GM21619 (cell line): ENCODE data around the gene C3.
"Not testable (repeated sequence)": the region's sequence is repeated elsewhere in the genome, so short reads cannot be mapped to it uniquely, and the experiment has no call there.

Experiments
- ATAC-seq: cut with Tn5 transposase; IDR thresholded peaks from one replicate; pipeline ENCODE4 v1.9.1; 2021; ENCODE audit not compliant: unreplicated experiment

The C3 gene

GRCh38 chr19:6693056-6693471, 27.4 kb downstream of the C3 start:
- no peak for ATAC-seq

GRCh38 chr19:6692027-6692426, 28.4 kb downstream of the C3 start:
- ATAC-seq: no peak

- no peak for ATAC-seq
Measured at GRCh38 chr19:6691342-6691741, 29.1 kb downstream of the C3 start.

- ATAC-seq: no peak
Measured at GRCh38 chr19:6690160-6690885, 30.1 kb downstream of the C3 start.

GRCh38 chr19:6687114-6687513, 33.3 kb downstream of the C3 start:
- ATAC-seq: no peak

- ATAC-seq: no peak
Measured at GRCh38 chr19:6686628-6686975, 33.8 kb downstream of the C3 start.

- ATAC-seq: no peak
Measured at GRCh38 chr19:6685962-6686627, 34.4 kb downstream of the C3 start.

- ATAC-seq: no peak
Measured at GRCh38 chr19:6685482-6685881, 35.0 kb downstream of the C3 start.

GRCh38 chr19:6683971-6684370, 36.5 kb downstream of the C3 start:
- no peak for ATAC-seq

- no peak for ATAC-seq
Measured at GRCh38 chr19:6682607-6683128, 37.8 kb downstream of the C3 start.

- no peak for ATAC-seq
Measured at GRCh38 chr19:6680141-6680540, 40.3 kb downstream of the C3 start.

GRCh38 chr19:6679139-6679538, 41.3 kb downstream of the C3 start:
- ATAC-seq: no peak

GRCh38 chr19:6678690-6679109, 41.8 kb downstream of the C3 start:
- ATAC-seq: no peak

GRCh38 chr19:6677883-6678689, 42.4 kb downstream of the C3 start:
- no peak for ATAC-seq

GRCh38 chr19:6677495-6677882, 43.0 kb downstream of the C3 start:
- no peak for ATAC-seq

GRCh38 chr19:6676288-6676687, 44.2 kb downstream of the C3 start:
- ATAC-seq: no peak

GRCh38 chr19:6674868-6675305, 45.6 kb downstream of the C3 start:
- peak; percentile 64 for ATAC-seq

GRCh38 chr19:6674408-6674807, 46.0 kb downstream of the C3 start:
- ATAC-seq: not testable (repeated sequence)

GRCh38 chr19:6672693-6673290, 47.7 kb downstream of the C3 start:
- ATAC-seq: no peak

- ATAC-seq: no peak
Measured at GRCh38 chr19:6671960-6672359, 48.5 kb downstream of the C3 start.

- ATAC-seq: no peak
Measured at GRCh38 chr19:6668691-6669090, 51.8 kb downstream of the C3 start.
